Ovary (tissue), 3 donors: Measurements from ENCODE around the gene BTC.

Experiments
- CTCF ChIP-seq, 3 donors: fragments of 450-650 bp in 2 of 3; fragments of 200-600 bp in 1 of 3; IDR thresholded peaks; one replicate each; pipeline versions ENCODE4 v1.5.1 to v1.8.0; 2016 to 2022; ENCODE audit warnings: antibody characterized with exemption in 3 of 3, mild to moderate bottlenecking in 1 of 3
- EP300 ChIP-seq: sonication (generic); formaldehyde crosslinking; IDR thresholded peaks from one replicate; pipeline ENCODE4 v1.6.1; 2017; ENCODE audit warnings: antibody characterized with exemption
- POLR2A ChIP-seq: fragments of 450-650 bp; IDR thresholded peaks from one replicate; pipeline ENCODE4 v1.6.1; 2017; ENCODE audit warnings: antibody characterized with exemption, mild to moderate bottlenecking, moderate library complexity
- donor health status: DM: no; HTN: no; CAD: no.

GRCh38 chr4:74805601-74806000 is 11.3 kb upstream of the BTC start:
- TF ChIP-seq CTCF (IDR thresholded peaks at IDR 0.05), result no peak
- no peak for TF ChIP-seq POLR2A
- no peak for TF ChIP-seq EP300
